HG02610 (cell line): ENCODE results near the gene NEO1.
A peak's percentile ranks its signal among the peaks of the same experiment; 100 is the strongest.
"Not testable (repeated sequence)": the region's sequence is repeated elsewhere in the genome, so short reads cannot be mapped to it uniquely, and the experiment has no call there.

Experiments used
- ATAC-seq: cut with Tn5 transposase; IDR thresholded peaks from one replicate; pipeline ENCODE4 v1.9.1; 2021; ENCODE audit warnings: mild to moderate bottlenecking, moderate library complexity; ENCODE audit not compliant: unreplicated experiment

NEO1 gene

DNA sequence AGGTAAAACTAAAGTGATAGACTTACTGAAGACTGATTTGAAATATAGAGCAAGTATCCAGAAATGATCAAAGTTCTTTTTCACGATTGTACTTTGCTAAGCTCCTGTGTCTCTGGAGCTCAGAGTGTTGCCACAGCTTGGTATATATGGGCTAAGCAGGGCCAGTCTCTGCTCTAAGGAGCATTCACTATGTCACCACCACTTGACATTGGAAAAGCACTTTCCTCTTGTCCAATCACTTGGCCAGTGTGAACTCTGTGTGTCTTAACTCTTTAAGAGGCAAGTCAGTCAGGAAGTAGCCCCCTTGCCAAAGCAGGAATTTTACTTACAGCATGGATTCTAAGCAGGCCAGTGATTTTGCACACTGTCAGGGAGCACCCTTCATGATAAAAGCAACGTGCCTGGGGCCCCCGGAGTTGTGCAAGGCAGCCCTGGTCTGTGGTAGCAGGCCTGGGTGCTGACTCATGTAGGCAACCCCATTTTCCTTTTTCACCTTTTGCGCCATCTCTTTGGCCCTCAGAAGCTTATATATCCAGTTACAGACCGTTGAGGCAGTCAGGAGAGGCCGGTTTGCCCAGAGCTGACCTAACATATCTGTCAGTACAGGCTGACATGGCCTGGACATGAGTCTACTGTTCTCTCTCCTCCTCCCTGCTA lies 243.5 kb downstream of the NEO1 start:
- no peak for ATAC-seq

DNA sequence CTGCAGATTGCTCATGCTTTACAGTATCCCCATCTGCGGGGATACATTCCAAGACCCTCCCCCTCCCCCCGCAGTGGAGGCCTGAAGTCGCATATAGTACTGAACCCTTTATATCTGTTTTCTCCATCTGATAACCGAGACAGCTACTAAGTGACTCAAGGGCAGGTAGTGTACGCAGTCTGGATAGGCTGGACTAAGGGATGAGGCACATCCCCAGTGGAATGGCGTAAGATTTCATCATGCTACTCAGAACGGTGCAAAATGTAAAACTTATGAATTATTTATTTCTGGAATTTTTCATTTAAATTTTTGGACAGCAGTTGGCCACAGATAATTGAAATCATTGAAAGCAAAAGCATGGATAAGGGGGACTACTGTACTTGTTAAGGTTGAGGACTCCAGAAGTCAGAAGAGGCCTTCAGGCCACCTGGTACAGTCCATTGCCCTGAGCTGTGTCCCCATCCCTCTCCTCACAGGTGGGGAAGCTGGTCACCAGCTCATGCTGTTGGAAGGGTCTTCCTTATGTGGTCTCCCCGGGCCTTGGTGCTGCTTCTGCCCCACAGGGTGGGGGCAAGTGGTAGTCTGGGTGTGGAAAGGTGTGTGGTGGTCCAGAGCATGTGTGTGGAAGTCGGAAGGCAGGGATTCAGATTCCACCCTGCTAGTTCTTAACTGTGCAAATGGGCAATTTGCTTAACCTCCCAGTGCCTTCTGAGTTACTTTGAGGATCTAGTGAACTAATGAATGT lies 244.5 kb downstream of the NEO1 start:
- no peak for ATAC-seq

DNA sequence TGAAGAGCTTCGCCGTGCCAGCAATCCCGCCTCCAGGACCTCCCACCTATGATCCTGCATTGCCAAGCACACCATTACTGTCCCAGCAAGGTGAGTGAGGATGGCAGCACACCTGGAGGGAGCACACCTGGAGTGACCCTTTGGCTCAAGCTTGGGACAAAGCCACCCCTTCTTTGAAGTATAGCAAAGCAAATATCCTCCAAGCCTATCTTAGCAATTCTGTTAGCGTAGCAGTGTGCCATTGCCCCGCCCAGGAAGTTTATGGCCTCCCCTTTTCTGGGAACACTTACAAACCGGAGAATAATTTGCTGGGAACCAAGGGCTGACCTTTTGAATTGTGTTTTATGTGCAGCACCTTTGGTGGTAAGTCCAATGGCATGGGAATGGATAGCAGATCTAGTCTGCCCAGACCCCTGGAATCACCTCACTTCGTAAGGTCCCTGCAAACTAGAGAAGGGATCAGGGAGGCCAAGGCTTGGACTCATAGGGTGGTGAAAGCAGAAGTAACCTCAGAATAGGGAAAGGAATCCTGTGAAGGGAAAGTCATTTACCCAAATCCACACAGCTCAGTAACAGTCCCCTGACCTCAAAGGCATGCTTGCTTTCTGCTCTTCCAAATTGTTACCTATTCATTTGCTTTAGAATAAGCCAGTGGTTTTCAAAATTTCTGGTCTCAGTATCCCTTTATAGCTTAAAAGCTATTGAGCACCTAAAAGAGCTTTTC lies 246.4 kb downstream of the NEO1 start:
- no peak for ATAC-seq

DNA sequence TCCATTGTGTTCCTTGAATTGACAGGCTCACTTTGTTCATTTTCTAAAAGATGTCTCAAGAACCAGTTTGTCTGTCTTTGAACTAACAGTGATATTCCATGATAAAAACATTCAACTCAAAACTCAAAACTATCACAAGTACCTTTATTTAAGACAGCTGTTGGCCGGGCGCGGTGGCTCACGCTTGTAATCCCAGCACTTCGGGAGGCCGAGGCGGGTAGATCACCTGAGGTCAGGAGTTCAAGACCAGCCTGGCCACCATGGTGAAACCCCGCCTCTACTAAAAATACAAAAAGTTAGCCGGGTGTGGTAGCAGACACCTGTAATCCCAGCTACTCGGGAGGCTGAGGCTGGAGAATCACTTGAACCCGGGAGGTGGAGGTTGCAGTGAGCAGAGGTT lies 248.0 kb downstream of the NEO1 start:
- not testable (repeated sequence) for ATAC-seq

DNA sequence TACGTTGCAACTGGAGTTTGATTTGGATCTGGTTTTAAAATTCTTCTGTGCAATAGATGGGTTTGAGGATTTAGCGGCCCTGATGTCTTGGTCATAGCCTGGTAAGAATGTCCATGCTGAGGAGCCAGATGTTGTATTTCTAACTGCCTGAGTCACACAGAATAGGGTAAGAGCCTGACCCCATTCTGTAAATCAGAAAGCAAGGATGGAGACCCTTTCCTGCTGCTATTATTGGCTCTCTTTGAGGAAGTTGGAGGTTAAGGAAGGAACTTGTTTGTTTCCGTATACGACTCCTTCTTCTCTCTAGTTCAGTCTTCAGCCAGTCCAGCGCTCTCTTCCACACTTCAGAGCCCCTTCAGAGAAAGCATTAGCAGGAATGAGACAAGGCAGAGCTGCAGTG lies 251.4 kb downstream of the NEO1 start:
- no peak for ATAC-seq

DNA sequence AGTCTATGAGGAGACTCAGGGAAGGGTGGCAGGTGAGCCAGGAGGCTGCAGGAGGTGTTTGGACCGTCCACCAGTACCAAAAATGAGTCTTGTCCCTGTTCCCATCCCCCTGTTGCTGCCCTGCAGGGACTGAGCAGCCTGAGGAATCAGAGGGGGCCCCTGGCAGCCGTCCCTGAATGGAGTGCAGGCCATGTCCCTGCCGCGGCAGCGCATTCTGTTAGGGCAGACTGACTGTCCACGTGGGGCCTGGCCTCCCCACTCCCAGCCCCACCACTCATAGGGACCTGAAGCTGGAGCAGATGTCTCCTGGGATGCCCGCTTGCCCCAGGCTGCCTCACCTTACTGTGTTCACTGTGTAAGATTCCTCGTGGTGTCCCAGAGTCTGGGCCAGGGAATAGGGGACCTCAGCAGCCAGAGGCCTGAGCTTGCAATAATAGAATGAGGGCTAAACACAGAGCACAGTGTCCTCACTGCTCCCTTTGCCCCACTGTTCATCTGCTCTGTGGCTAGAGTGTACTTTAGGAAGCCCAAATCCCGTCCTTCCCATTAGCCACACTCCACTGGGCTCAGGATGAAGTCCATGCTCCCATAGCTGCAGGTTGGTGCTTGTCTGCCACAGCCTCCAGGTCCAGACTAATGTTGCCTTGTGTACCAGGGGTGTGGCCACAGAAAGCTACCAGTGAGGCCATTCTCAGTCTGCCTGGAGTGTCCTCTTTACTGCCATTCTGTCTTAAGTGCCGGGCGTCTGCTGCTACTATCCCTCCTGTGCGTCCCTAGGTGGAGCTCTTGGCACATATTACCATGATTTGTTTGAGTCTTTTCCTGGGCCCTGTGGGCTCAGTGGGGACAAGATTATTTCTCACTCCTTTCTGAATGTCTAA lies 253.3 kb downstream of the NEO1 start:
- ATAC-seq: no peak

- ATAC-seq: no peak
Observed at GRCh38 chr15:73308305-73308704, 256.0 kb downstream of the NEO1 start.

- ATAC-seq: no peak
Observed at GRCh38 chr15:73313861-73314260, 261.6 kb downstream of the NEO1 start.

- ATAC-seq: no peak
Observed at GRCh38 chr15:73317651-73318462, 265.6 kb downstream of the NEO1 start.

- ATAC-seq: peak; percentile 64
Observed at GRCh38 chr15:73318463-73319351, 266.4 kb downstream of the NEO1 start.

GRCh38 chr15:73319460-73320245 lies 267.4 kb downstream of the NEO1 start:
- no peak for ATAC-seq

DNA sequence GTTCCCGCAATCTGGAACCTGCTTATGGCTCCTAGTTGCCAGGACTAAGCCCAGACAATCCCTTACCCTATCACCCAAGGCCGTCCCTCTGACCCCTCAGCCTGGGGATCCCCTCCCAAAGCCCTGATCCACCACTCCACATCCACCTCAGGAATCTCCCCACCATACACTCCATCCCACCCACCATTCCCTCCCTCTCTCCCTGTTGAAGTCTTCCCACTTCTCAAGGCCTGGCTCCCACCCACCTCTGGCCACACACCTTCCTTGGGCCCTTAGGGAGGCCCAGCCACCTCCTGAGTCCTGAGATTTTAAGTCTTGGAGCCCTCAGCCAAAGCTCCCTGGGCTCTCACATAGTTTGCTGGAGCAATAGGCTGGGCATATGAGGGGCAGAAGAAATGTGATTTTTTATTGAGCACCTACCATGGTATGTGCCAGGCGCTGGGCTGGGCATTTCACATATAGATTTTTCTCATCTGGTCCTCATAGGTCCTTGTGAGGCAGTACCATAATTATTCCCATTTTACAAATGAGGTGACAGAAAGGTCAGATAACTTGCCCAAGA lies 268.4 kb downstream of the NEO1 start:
- ATAC-seq: no peak

GRCh38 chr15:73321496-73322450 lies 269.5 kb downstream of the NEO1 start:
- ATAC-seq: no peak

GRCh38 chr15:73322665-73323373 lies 270.6 kb downstream of the NEO1 start:
- no peak for ATAC-seq

DNA sequence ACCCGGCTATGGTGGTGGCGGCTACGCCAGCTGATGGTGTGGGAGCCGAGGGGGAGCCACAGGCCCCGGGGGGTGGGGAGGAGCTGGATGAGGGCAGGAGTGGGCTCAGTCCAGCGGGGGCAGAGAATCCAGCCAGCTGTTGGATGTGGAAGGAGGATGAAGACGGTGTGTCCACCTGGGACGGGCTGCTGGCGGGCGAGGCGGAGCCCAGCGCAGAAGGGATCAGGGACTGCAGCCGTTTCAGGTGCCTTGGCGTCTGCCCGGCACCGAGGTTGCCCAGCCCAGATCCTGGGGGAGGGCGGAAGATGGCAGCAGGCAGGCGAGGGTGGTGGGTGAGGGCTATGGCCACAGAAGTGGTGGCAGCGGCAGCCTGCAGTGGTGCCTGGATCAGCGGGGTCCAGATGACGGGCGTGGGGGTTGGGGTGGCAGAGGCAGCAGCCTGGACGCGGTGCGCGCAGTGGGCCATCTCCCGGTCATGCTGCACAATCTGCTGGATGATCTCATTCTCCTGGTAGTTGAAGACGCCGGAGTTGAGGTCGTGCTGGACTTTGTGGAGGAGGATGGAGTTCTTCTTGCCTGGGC lies 271.2 kb downstream of the NEO1 start:
- no peak for ATAC-seq

- ATAC-seq: no peak
Observed at GRCh38 chr15:73323956-73324355, 271.7 kb downstream of the NEO1 start.
